Right lobe of liver (tissue), 6 donors: ENCODE results near the gene PPP1R1C. TPM values are rescaled to one million over a fixed set of nuclear protein-coding genes. Genes with fewer than 3 reads are reported as not detected.
A peak's percentile ranks its signal among the peaks of the same experiment; 100 is the strongest.

Experiments
- ATAC-seq, 4 donors: fragments of 200-7000 bp; cut with Tn5 transposase; one replicate each; pipeline ENCODE4 v1.9.1; 2020; ENCODE audit warnings: mild to moderate bottlenecking in 4 of 4, moderate library complexity in 4 of 4
- DNase-seq, 3 donors: peaks; one replicate each; pipeline ENCODE4 v3.0.0-alpha.2; 2020
- H3K27ac ChIP-seq, 3 donors: fragments of 200-600 bp; one replicate each; pipeline ENCODE4 v1.8.0; 2022
- H3K27me3 ChIP-seq, 2 donors: fragments of 200-600 bp; one replicate each; pipeline ENCODE4 v1.8.0; 2022
- H3K36me3 ChIP-seq, 4 donors: fragments of 200-600 bp; sonication (generic) in 1 of 4; one replicate each; pipeline versions ENCODE4 v1.5.1 to v1.8.0; 2017 to 2022; ENCODE audit warnings: control low read depth in 1 of 4
- H3K4me1 ChIP-seq, 4 donors: fragments of 200-600 bp; sonication (generic) in 1 of 4; one replicate each; pipeline versions ENCODE4 v1.5.1 to v1.8.0; 2017 to 2022; ENCODE audit warnings: control low read depth in 1 of 4
- H3K4me3 ChIP-seq, 3 donors: fragments of 200-600 bp; one replicate each; pipeline ENCODE4 v1.8.0; 2022
- H3K9me3 ChIP-seq, 4 donors: fragments of 200-600 bp; sonication (generic) in 1 of 4; one replicate each; pipeline versions ENCODE4 v1.5.1 to v1.8.0; 2017 to 2022; ENCODE audit warnings: control low read depth in 1 of 4
- POLR2A ChIP-seq: fragments of 450-650 bp; IDR thresholded peaks from one replicate; pipeline ENCODE4 v1.6.1; 2017; ENCODE audit warnings: antibody characterized with exemption, mild to moderate bottlenecking
- WGBS: methylation state at CpG from one replicate; pipeline ENCODE4 v1.1.6; 2018; ENCODE audit warnings: low coverage, low lambda C conversion rate; ENCODE audit not compliant: insufficient coverage; ENCODE audit errors: missing lambda C conversion rate; 5-methylcytosine and 5-hydroxymethylcytosine counted together
- intact Hi-C, 2 donors: fragments of 100-400 bp; cut with DNase I; formaldehyde crosslinking; loops; one replicate each; pipeline versions ENCODE4 v1.11.2 to v1.14.1; 2022
- total RNA-seq, 6 experiments: library from RNA; depleted of rRNA in 2 of 6; stranded (reverse); fragments of >200 nt in 2 of 6; fragmentation: NEBNext Ultra II Directional in 3 of 6; extraction: Animal tissue kit (Norgen Biotek cat#: 25700) in 3 of 6; gene quantifications; one replicate each; pipeline versions ENCODE4 v1.1.0 to v1.2.4, GENCODE V29; 2016 to 2023
- TF ChIP-seq, protein P1 (sequence below), 4 donors: fragments of 200-600 bp in 3 of 4; fragments of 450-650 bp in 1 of 4; IDR thresholded peaks; one replicate each; pipeline versions ENCODE4 v1.5.1 to v1.8.0; 2016 to 2022; ENCODE audit warnings: antibody characterized with exemption in 4 of 4, mild to moderate bottlenecking in 2 of 4
- donor health status: DM: no; HTN: yes; CAD: no.
- donor health status: DM: no; HTN: no; CAD: no.
- donor health status: DM: no; HTN: no; CAD: no.
- donor health status: DM: no; HTN: yes; CAD: no.
- donor health status: DM: no; HTN: yes; CAD: no.

PPP1R1C gene
- total RNA-seq, 6 experiments from 2014 or later, result 1.8 to 22.2 (median 8.8) TPM

GRCh38 chr2:181988154-181988924, 2.7 kb downstream of the PPP1R1C start:
- no peak for ATAC-seq
- H3K4me3 ChIP-seq, result no peak overlapping the region
- no peaks in the 10 kb centered on the region for H3K27me3 ChIP-seq
- no peaks in the 10 kb centered on the region for H3K9me3 ChIP-seq
- H3K4me1 ChIP-seq, result no peaks in the 10 kb centered on the region
- H3K36me3 ChIP-seq, result no peaks in the 10 kb centered on the region
- TF ChIP-seq, protein P1, sequence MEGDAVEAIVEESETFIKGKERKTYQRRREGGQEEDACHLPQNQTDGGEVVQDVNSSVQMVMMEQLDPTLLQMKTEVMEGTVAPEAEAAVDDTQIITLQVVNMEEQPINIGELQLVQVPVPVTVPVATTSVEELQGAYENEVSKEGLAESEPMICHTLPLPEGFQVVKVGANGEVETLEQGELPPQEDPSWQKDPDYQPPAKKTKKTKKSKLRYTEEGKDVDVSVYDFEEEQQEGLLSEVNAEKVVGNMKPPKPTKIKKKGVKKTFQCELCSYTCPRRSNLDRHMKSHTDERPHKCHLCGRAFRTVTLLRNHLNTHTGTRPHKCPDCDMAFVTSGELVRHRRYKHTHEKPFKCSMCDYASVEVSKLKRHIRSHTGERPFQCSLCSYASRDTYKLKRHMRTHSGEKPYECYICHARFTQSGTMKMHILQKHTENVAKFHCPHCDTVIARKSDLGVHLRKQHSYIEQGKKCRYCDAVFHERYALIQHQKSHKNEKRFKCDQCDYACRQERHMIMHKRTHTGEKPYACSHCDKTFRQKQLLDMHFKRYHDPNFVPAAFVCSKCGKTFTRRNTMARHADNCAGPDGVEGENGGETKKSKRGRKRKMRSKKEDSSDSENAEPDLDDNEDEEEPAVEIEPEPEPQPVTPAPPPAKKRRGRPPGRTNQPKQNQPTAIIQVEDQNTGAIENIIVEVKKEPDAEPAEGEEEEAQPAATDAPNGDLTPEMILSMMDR (IDR thresholded peaks at IDR 0.05), result no peak
- no peak for TF ChIP-seq POLR2A
- DNase-seq, result no peak
- H3K27ac ChIP-seq, result no peak overlapping the region
- 53% methylated on average over 7 of the region's 7 CpGs for WGBS
- intact Hi-C loops, result no loop called here

GRCh38 chr2:181989099-181989498, 3.4 kb downstream of the PPP1R1C start:
- Histone ChIP-seq H3K4me1 (no peaks in the 10 kb centered on the region), H3K9me3 (no peaks in the 10 kb centered on the region), H3K27me3 (no peaks in the 10 kb centered on the region), H3K36me3 (no peaks in the 10 kb centered on the region), H3K4me3 (no peak overlapping the region), H3K27ac (no peak overlapping the region)
- ATAC-seq (no peak), DNase-seq (no peak)
- 89% methylated on average over 1 of the region's 1 CpG for WGBS
- intact Hi-C loops, result no loop called here
- TF ChIP-seq POLR2A, result no peak
- TF ChIP-seq, protein P1 (IDR thresholded peaks at IDR 0.05), result no peak

- ATAC-seq (peak in 2 of 4 donors; percentile 25 to 67), DNase-seq (no peak)
- H3K27ac ChIP-seq, result no peak overlapping the region
- H3K9me3 ChIP-seq, result no peaks in the 10 kb centered on the region
- H3K36me3 ChIP-seq, result no peaks in the 10 kb centered on the region
- no peak for TF ChIP-seq POLR2A
- TF ChIP-seq, protein P1 (IDR thresholded peaks at IDR 0.05), result no peak
- H3K4me1 ChIP-seq, result no peaks in the 10 kb centered on the region
- WGBS, result 54% methylated on average over 2 of the region's 2 CpGs
- no peak overlapping the region for H3K4me3 ChIP-seq
- intact Hi-C loops, result no loop called here
- no peaks in the 10 kb centered on the region for H3K27me3 ChIP-seq
These were observed 5.7 kb downstream of the PPP1R1C start for GRCh38 chr2:181991171-181991885.

- ATAC-seq, result no peak
- H3K27me3 ChIP-seq, result no peaks in the 10 kb centered on the region
- no peak for DNase-seq
- H3K27ac ChIP-seq, result no peak overlapping the region
- H3K36me3 ChIP-seq, result no peaks in the 10 kb centered on the region
- TF ChIP-seq, protein P1 (IDR thresholded peaks at IDR 0.05), result no peak
- no peak for TF ChIP-seq POLR2A
- intact Hi-C loops, result no loop called here
- no peak overlapping the region for H3K4me3 ChIP-seq
- no peaks in the 10 kb centered on the region for H3K9me3 ChIP-seq
- 54% methylated on average over 3 of the region's 3 CpGs for whole genome bisulfite sequencing
- H3K4me1 ChIP-seq, result no peaks in the 10 kb centered on the region
These were observed 7.1 kb downstream of the PPP1R1C start for GRCh38 chr2:181992776-181993175.
